Measurements from ENCODE around the gene RGMA.

DNA sequence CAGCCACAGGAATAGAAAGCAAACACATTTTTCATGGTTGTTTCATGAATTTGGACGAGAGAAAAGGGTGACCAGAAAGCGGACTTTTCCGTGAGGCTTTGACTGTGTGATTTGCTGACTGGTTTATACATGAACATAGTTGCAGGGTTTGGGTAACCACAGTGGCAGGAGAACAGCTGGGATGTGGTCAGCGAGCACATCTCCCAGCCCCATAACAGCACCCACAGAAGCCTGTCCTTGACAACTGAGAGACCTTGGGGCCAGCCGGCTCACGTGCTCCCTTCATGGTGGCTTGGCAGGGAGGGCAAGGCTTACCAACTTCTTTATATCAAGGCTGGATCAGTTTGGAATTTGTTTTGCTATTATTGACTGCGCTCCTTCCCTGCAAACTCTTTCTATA is 13.2 kb upstream of the RGMA start:
- TF ChIP-seq EZH2phosphoT487 (IDR thresholded peaks at IDR 0.05; ENCODE audit: borderline replicate concordance, low read length): no peak
- TF ChIP-seq, protein P1, sequence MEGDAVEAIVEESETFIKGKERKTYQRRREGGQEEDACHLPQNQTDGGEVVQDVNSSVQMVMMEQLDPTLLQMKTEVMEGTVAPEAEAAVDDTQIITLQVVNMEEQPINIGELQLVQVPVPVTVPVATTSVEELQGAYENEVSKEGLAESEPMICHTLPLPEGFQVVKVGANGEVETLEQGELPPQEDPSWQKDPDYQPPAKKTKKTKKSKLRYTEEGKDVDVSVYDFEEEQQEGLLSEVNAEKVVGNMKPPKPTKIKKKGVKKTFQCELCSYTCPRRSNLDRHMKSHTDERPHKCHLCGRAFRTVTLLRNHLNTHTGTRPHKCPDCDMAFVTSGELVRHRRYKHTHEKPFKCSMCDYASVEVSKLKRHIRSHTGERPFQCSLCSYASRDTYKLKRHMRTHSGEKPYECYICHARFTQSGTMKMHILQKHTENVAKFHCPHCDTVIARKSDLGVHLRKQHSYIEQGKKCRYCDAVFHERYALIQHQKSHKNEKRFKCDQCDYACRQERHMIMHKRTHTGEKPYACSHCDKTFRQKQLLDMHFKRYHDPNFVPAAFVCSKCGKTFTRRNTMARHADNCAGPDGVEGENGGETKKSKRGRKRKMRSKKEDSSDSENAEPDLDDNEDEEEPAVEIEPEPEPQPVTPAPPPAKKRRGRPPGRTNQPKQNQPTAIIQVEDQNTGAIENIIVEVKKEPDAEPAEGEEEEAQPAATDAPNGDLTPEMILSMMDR (conservative IDR thresholded peaks at IDR 0.05; ENCODE audit: low read depth, low read length): no peak

All from PC-3 (cell line).